ENCODE data around the gene LAGE3.

GRCh38 chrX:154516656-154517100 lies 37.6 kb upstream of the LAGE3 start:
- no peak for TF ChIP-seq CTCF (IDR thresholded peaks at IDR 0.05)
- TF ChIP-seq POLR2AphosphoS5 (IDR thresholded peaks at IDR 0.05; ENCODE audit: low read depth, low read length) = no peak
- no peak for TF ChIP-seq REST (IDR thresholded peaks at IDR 0.05; ENCODE audit: insufficient read depth in 1 of 2, low read depth in 2 of 2, low read length in 1 of 2)
- TF ChIP-seq SIN3A (IDR thresholded peaks at IDR 0.05; ENCODE audit: borderline replicate concordance, insufficient read depth, low read depth, low read length) = no peak
